ENCODE results near the gene STK39. TPM values are rescaled to one million over a fixed set of nuclear protein-coding genes. Genes with fewer than 3 reads are reported as not detected.

STK39 gene
- total and polyA plus RNA-seq, 9 of the 15 experiments (the other 6 are each of a cell fraction or from before 2014, with no cell fraction given), result 0.19 to 0.76 (median 0.51) TPM

GRCh38 chr2:168132389-168132788 is 115.0 kb downstream of the STK39 start:
- in situ Hi-C loops (cut with MboI) (no loop called here), intact Hi-C loops (cut with micrococcal nuclease) (no loop called here)
- DNase-seq (ENCODE audit: extremely low read depth in 1 of 4, low spot score in 3 of 4) (no peak), ATAC-seq (no peak), FAIRE-seq (no peak)
- no peaks in the 10 kb centered on the region for H3K79me2 ChIP-seq (ENCODE audit: control insufficient read depth, insufficient read depth, low read length)
- H2AFZ ChIP-seq (ENCODE audit: low read depth, low read length), result no peak overlapping the region
- ChIA-PET POLR2A (no interaction called here), CTCF (ENCODE audit: low intra/inter-chr PET ratio) (no interaction called here)
- H3K4me2 ChIP-seq (ENCODE audit: insufficient read depth, low read length), result no peak overlapping the region
- WGBS (ENCODE audit: insufficient coverage, low coverage, missing lambda C conversion rate), result 2% methylated on average over 6 of the region's 6 CpGs
- no peaks in the 10 kb centered on the region for H4K20me1 ChIP-seq (replicated peaks; ENCODE audit: control insufficient read depth, insufficient read depth, low read length)
- no peak overlapping the region for H3K4me3 ChIP-seq
- TF ChIP-seq ZNF408 (CRISPR knock-in tag; IDR thresholded peaks at IDR 0.05; ENCODE audit: low read depth) (no peak), C11orf30 (IDR thresholded peaks at IDR 0.05; ENCODE audit: low read depth) (no peak), SNRNP70 (optimal IDR thresholded peaks at IDR 0.05; ENCODE audit: low read depth, low read length) (no peak), ZNF274 (IDR thresholded peaks at IDR 0.05; ENCODE audit: borderline replicate concordance, low read depth, low read length) (no peak), SNIP1 (IDR thresholded peaks at IDR 0.05; ENCODE audit: low read depth) (no peak), NRF1 (conservative IDR thresholded peaks at IDR 0.05 in 1 of 2, IDR thresholded peaks at IDR 0.05 in 1 of 2) (no peak), GTF2E2 (tag; IDR thresholded peaks at IDR 0.05) (no peak), RBFOX2 (IDR thresholded peaks at IDR 0.05; ENCODE audit: low read depth, low read length) (no peak), ESRRA (IDR thresholded peaks at IDR 0.05; ENCODE audit: borderline replicate concordance, low read depth) (no peak), MAZ (CRISPR knock-in tag; conservative IDR thresholded peaks at IDR 0.05 in 1 of 2, IDR thresholded peaks at IDR 0.05 in 1 of 2) (no peak)
- TF ChIP-seq, protein P1, sequence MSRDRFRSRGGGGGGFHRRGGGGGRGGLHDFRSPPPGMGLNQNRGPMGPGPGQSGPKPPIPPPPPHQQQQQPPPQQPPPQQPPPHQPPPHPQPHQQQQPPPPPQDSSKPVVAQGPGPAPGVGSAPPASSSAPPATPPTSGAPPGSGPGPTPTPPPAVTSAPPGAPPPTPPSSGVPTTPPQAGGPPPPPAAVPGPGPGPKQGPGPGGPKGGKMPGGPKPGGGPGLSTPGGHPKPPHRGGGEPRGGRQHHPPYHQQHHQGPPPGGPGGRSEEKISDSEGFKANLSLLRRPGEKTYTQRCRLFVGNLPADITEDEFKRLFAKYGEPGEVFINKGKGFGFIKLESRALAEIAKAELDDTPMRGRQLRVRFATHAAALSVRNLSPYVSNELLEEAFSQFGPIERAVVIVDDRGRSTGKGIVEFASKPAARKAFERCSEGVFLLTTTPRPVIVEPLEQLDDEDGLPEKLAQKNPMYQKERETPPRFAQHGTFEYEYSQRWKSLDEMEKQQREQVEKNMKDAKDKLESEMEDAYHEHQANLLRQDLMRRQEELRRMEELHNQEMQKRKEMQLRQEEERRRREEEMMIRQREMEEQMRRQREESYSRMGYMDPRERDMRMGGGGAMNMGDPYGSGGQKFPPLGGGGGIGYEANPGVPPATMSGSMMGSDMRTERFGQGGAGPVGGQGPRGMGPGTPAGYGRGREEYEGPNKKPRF (IDR thresholded peaks at IDR 0.05; ENCODE audit: low read depth, low read length), result no peak
- no peaks in the 10 kb centered on the region for H3K9me3 ChIP-seq (replicated peaks; ENCODE audit: control insufficient read depth, insufficient read depth, low read depth, low read length)
- no peak overlapping the region for H3K9ac ChIP-seq (ENCODE audit: insufficient read depth in 1 of 2, low read depth in 2 of 2, low read length in 2 of 2)
- H3K36me3 ChIP-seq (ENCODE audit: control insufficient read depth, insufficient read depth, low read length), result no peaks in the 10 kb centered on the region
- H3K9me1 ChIP-seq (ENCODE audit: control insufficient read depth, insufficient read depth, low read length), result no peaks in the 10 kb centered on the region
- no peaks in the 10 kb centered on the region for H3K4me1 ChIP-seq (replicated peaks in 1 of 2; ENCODE audit: control insufficient read depth in 2 of 2, insufficient read depth in 2 of 2, low read length in 2 of 2)
- no peaks in the 10 kb centered on the region for H3K27me3 ChIP-seq (ENCODE audit: control insufficient read depth in 2 of 2, insufficient read depth in 2 of 2, low read length in 2 of 2)
- BruUV-seq (replicated peaks), result no TSS peak
- no peak overlapping the region for H3K27ac ChIP-seq (ENCODE audit: extremely low read depth, low read depth, low read length)

All from K562 (cell line).